HepG2 (cell line): ENCODE results near the gene ICAM5. TPM values are rescaled to one million over a fixed set of nuclear protein-coding genes. Genes with fewer than 3 reads are reported as not detected.
A peak's percentile ranks its signal among the peaks of the same experiment; 100 is the strongest.

Experiments
- CTCF ChIP-seq: sonication (generic); formaldehyde crosslinking; IDR thresholded peaks from 2 replicates; pipeline ENCODE4 v1.5.0; 2020; ENCODE audit warnings: mild to moderate bottlenecking, missing genetic modification reagents, moderate library complexity
- ELF1 ChIP-seq: sonication (generic); formaldehyde crosslinking; IDR thresholded peaks from 2 replicates; pipeline ENCODE4 v1.4.0; 2020; ENCODE audit warnings: missing genetic modification reagents
- FOSL2 ChIP-seq: sonication (generic); formaldehyde crosslinking; IDR thresholded peaks from 2 replicates; pipeline ENCODE4 v1.4.0; 2020; ENCODE audit warnings: missing genetic modification reagents
- HBP1 ChIP-seq: IDR thresholded peaks from 2 replicates; pipeline ENCODE4 v1.6.1; 2016; ENCODE audit warnings: low read depth, control low read depth
- HNRNPLL ChIP-seq: fragments of 200-400 bp; formaldehyde crosslinking; IDR thresholded peaks from 2 replicates; pipeline ENCODE4 v1.6.1; 2017; ENCODE audit warnings: mild to moderate bottlenecking, low read depth, low read length; ENCODE audit not compliant: poor library complexity, severe bottlenecking
- MED13 ChIP-seq: sonication (generic); formaldehyde crosslinking; IDR thresholded peaks from 2 replicates; pipeline ENCODE4 v1.5.0; 2020; ENCODE audit warnings: missing genetic modification reagents
- MXD3 ChIP-seq: IDR thresholded peaks from 2 replicates; pipeline ENCODE4 v1.6.1; 2016; ENCODE audit warnings: mild to moderate bottlenecking, missing biosample characterization, missing genetic modification reagents
- NONO ChIP-seq, 2 experiments: fragments of 450-650 bp in 1 of 2; sonication (generic) in 1 of 2; formaldehyde crosslinking in 1 of 2; IDR thresholded peaks in 1 of 2; conservative IDR thresholded peaks in 1 of 2; 2 replicates each; pipeline versions ENCODE4 v1.6.1 to v1.8.0; 2017 to 2022; ENCODE audit warnings: mild to moderate bottlenecking in 1 of 2, missing genetic modification reagents in 1 of 2, moderate library complexity in 1 of 2
- PPARG ChIP-seq: conservative IDR thresholded peaks from 2 replicates; pipeline ENCODE4 v1.6.1; 2016; ENCODE audit warnings: missing biosample characterization, missing genetic modification reagents
- SALL1 ChIP-seq: sonication (generic); formaldehyde crosslinking; IDR thresholded peaks from 2 replicates; pipeline ENCODE4 v1.8.0; 2022; ENCODE audit warnings: mild to moderate bottlenecking, missing genetic modification reagents
- TCF7L2 ChIP-seq: IDR thresholded peaks from 2 replicates; pipeline ENCODE4 v1.6.1; 2011; ENCODE audit warnings: mild to moderate bottlenecking, low read depth, low read length, moderate library complexity
- ZBTB38 ChIP-seq: sonication (generic); formaldehyde crosslinking; IDR thresholded peaks from 2 replicates; pipeline ENCODE4 v1.5.1; 2020; ENCODE audit warnings: mild to moderate bottlenecking, missing genetic modification reagents
- ZBTB8A ChIP-seq: sonication (generic); formaldehyde crosslinking; IDR thresholded peaks from 2 replicates; pipeline ENCODE4 v1.4.0; 2020; ENCODE audit warnings: mild to moderate bottlenecking, low read depth, missing genetic modification reagents, borderline replicate concordance
- ZMYM4 ChIP-seq: sonication (generic); formaldehyde crosslinking; IDR thresholded peaks from 2 replicates; pipeline ENCODE4 v1.8.1; 2023; ENCODE audit warnings: mild to moderate bottlenecking, missing genetic modification reagents
- ZNF205 ChIP-seq: IDR thresholded peaks from 2 replicates; pipeline ENCODE4 v1.6.1; 2018; ENCODE audit warnings: missing biosample characterization, missing genetic modification reagents
- ZNF274 ChIP-seq: sonication (generic); formaldehyde crosslinking; IDR thresholded peaks from 2 replicates; pipeline ENCODE4 v1.5.1; 2020; ENCODE audit warnings: mild to moderate bottlenecking, missing genetic modification reagents
- ZNF790 ChIP-seq: sonication (generic); formaldehyde crosslinking; IDR thresholded peaks from 2 replicates; pipeline ENCODE4 v1.8.0; 2022; ENCODE audit warnings: missing genetic modification reagents, mild to moderate bottlenecking, borderline replicate concordance
- ZSCAN25 ChIP-seq: sonication (generic); formaldehyde crosslinking; IDR thresholded peaks from 2 replicates; pipeline ENCODE4 v1.8.0; 2022; ENCODE audit warnings: mild to moderate bottlenecking, missing genetic modification reagents
- polyA plus RNA-seq, 8 experiments: library from polyadenylated mRNA; depleted of rRNA in 3 of 8; stranded (reverse) in 7 of 8; unstranded in 1 of 8; fragments of >200 nt; fragmentation: Illumina TruSeq in 4 of 8; extraction: Trizol in 4 of 8; gene quantifications; 2 replicates each; pipeline versions ENCODE4 v1.2.1 to v1.2.3, GENCODE V29; 2011 to 2016; ENCODE audit warnings: low read depth in 4 of 8, missing spikeins in 1 of 8, mixed read lengths in 1 of 8; ENCODE audit not compliant: insufficient read depth in 1 of 8
- total RNA-seq, 5 experiments: library from RNA; depleted of rRNA; stranded (reverse); fragments of >200 nt; fragmentation: Illumina TruSeq; extraction: Trizol; gene quantifications; 2 replicates each; pipeline ENCODE4 v1.2.3, GENCODE V29; 2016; ENCODE audit warnings: low read depth in 1 of 5
- TF ChIP-seq, protein P1 (sequence below), 2 experiments: sonication (generic) in 1 of 2; formaldehyde crosslinking in 1 of 2; IDR thresholded peaks; 2 replicates each; pipeline versions ENCODE4 v1.5.1 to v1.6.1; 2011 to 2020; ENCODE audit warnings: borderline replicate concordance in 1 of 2, low read depth in 1 of 2, low read length in 1 of 2, mild to moderate bottlenecking in 1 of 2, missing genetic modification reagents in 1 of 2, moderate library complexity in 1 of 2
- TF ChIP-seq, protein P2 (sequence below): sonication (generic); formaldehyde crosslinking; IDR thresholded peaks from 2 replicates; pipeline ENCODE4 v1.5.1; 2020; ENCODE audit warnings: missing genetic modification reagents, mild to moderate bottlenecking, borderline replicate concordance

ICAM5 gene
- total and polyA plus RNA-seq, 2 of the 13 experiments (the other 11 are each of a cell fraction or from before 2014, with no cell fraction given) = 0.46 to 1.6 TPM

DNA sequence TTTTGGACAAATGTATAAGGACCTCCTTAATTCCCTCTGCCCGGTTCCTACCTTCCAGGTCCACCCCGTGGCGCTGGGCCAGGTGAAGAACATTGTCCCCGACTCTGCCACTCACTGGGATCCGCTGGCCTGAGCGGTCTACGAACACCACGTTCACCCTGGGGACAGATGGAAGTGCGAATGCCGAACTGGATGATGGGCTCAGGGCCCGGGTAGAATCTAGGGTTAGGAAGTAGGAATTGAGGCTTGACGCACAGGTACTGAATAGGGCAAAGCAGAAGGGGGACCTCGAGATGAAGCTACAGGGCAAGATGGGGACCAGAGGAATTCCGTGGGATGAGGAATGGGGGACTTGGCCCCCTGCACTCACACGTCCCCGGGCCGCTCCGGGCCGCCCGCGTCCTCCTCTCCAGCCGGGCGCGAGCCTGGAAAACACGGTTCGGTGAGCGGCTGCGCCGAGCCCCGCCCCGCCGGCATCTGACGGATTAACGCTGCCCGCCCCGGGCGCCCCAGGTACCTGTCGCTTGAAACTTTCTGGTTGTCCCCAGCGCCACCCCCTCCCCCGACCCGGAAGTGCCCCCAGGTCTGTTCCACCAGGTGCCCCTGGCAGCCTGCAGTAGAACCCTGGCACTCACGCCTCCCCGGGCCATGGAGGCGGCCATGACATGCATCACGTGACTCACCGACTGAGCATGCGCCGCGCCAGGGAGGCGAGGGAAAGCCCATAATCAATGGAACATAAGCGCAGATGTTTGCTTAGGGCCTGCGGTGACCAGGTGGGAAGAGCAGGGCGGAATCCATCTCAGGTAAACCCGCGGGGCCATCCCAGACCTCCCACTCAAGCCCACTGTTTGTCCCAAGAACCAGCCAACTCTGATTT, 25.8 kb downstream of the ICAM5 start, which contains the start of gene FDX2 (continued):
- TF ChIP-seq, protein P1, sequence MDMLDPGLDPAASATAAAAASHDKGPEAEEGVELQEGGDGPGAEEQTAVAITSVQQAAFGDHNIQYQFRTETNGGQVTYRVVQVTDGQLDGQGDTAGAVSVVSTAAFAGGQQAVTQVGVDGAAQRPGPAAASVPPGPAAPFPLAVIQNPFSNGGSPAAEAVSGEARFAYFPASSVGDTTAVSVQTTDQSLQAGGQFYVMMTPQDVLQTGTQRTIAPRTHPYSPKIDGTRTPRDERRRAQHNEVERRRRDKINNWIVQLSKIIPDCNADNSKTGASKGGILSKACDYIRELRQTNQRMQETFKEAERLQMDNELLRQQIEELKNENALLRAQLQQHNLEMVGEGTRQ (IDR thresholded peaks at IDR 0.05; ENCODE audit: low read depth, low read length) = peak; percentile 97
- TF ChIP-seq, protein P1 (CRISPR knock-in tag; IDR thresholded peaks at IDR 0.05; ENCODE audit: borderline replicate concordance) = peak; percentile 97
- 0 out of 2 replicates have a peak, but pooled peaks have one; percentile 17 for TF ChIP-seq ZBTB8A (CRISPR knock-in tag)
- peak; percentile 53 for TF ChIP-seq HNRNPLL
- peak; percentile 63 for TF ChIP-seq MXD3
- no peak for TF ChIP-seq MED13 (CRISPR knock-in tag)
- no peak for TF ChIP-seq TCF7L2
- no peak for TF ChIP-seq ZNF205 (CRISPR knock-in tag)
- 0 out of 2 replicates have a peak, but pooled peaks have one; percentile 20 for TF ChIP-seq ZMYM4 (CRISPR knock-in tag)
- TF ChIP-seq NONO (IDR thresholded peaks at IDR 0.05) = no peak
- peak; percentile 69; the same call in 1 of the 2 replicates for TF ChIP-seq NONO (CRISPR knock-in tag; conservative IDR thresholded peaks at IDR 0.05)
- TF ChIP-seq CTCF = no peak
- TF ChIP-seq, protein P2, sequence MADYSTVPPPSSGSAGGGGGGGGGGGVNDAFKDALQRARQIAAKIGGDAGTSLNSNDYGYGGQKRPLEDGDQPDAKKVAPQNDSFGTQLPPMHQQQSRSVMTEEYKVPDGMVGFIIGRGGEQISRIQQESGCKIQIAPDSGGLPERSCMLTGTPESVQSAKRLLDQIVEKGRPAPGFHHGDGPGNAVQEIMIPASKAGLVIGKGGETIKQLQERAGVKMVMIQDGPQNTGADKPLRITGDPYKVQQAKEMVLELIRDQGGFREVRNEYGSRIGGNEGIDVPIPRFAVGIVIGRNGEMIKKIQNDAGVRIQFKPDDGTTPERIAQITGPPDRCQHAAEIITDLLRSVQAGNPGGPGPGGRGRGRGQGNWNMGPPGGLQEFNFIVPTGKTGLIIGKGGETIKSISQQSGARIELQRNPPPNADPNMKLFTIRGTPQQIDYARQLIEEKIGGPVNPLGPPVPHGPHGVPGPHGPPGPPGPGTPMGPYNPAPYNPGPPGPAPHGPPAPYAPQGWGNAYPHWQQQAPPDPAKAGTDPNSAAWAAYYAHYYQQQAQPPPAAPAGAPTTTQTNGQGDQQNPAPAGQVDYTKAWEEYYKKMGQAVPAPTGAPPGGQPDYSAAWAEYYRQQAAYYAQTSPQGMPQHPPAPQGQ (CRISPR knock-in tag) = peak; percentile 83; the same call in 1 of the 2 replicates
- peak; percentile 83 for TF ChIP-seq ELF1 (CRISPR knock-in tag)
- TF ChIP-seq ZNF274 (CRISPR knock-in tag) = peak; percentile 82; the same call in 1 of the 2 replicates
- TF ChIP-seq ZBTB38 (CRISPR knock-in tag) = peak; percentile 60; the same call in 1 of the 2 replicates
- TF ChIP-seq ZSCAN25 (CRISPR knock-in tag) = peak; percentile 27; the same call in 1 of the 2 replicates
- TF ChIP-seq HBP1 (CRISPR knock-in tag) = no peak
- peak; percentile 80; the same call in 1 of the 2 replicates for TF ChIP-seq ZNF790 (CRISPR knock-in tag)
- peak; percentile 31; the same call in 1 of the 2 replicates for TF ChIP-seq PPARG (CRISPR knock-in tag)
- peak; percentile 72 for TF ChIP-seq SALL1
- TF ChIP-seq FOSL2 (CRISPR knock-in tag) = peak; percentile 71
